KMS-11 (cell line): Measurements from ENCODE around the gene NDUFS6.
"Not testable (repeated sequence)": the region's sequence is repeated elsewhere in the genome, so short reads cannot be mapped to it uniquely, and the experiment has no call there.

Experiments
- H2AFZ ChIP-seq: fragments of 200-600 bp; sonication (generic); 2 replicates; pipeline ENCODE4 v1.6.1; 2016; ENCODE audit warnings: antibody characterized with exemption, mixed run types, low read depth
- H3K27ac ChIP-seq: fragments of 200-600 bp; sonication (generic); 2 replicates; pipeline ENCODE4 v1.6.1; 2016; ENCODE audit warnings: mild to moderate bottlenecking, mixed run types
- H3K27me3 ChIP-seq: fragments of 200-600 bp; sonication (generic); 2 replicates; pipeline ENCODE4 v1.6.1; 2017; ENCODE audit warnings: mild to moderate bottlenecking, low read depth, mixed run types, moderate library complexity; ENCODE audit not compliant: insufficient read depth
- H3K36me3 ChIP-seq: fragments of 200-600 bp; sonication (generic); 2 replicates; pipeline ENCODE4 v1.6.1; 2017; ENCODE audit warnings: mild to moderate bottlenecking, mixed run types; ENCODE audit not compliant: insufficient read depth
- H3K4me1 ChIP-seq: fragments of 200-600 bp; sonication (generic); 2 replicates; pipeline ENCODE4 v1.6.1; 2016; ENCODE audit warnings: mild to moderate bottlenecking, low read depth, mixed run types; ENCODE audit not compliant: poor library complexity, severe bottlenecking
- H3K4me2 ChIP-seq: fragments of 200-600 bp; sonication (generic); 2 replicates; pipeline ENCODE4 v1.7.0; 2016; ENCODE audit warnings: mild to moderate bottlenecking, mixed run types
- H3K4me3 ChIP-seq: fragments of 200-600 bp; sonication (generic); IDR thresholded peaks from 2 replicates; pipeline ENCODE4 v1.6.1; 2017; ENCODE audit warnings: low read depth, low read length, mixed read lengths; ENCODE audit not compliant: insufficient read depth
- H3K79me2 ChIP-seq: fragments of 200-600 bp; sonication (generic); 2 replicates; pipeline ENCODE4 v1.6.1; 2016; ENCODE audit warnings: low read depth, mixed run types; ENCODE audit not compliant: insufficient read depth
- H3K9ac ChIP-seq: fragments of 200-600 bp; sonication (generic); 2 replicates; pipeline ENCODE4 v1.6.1; 2016; ENCODE audit warnings: mild to moderate bottlenecking, mixed run types
- H4K20me1 ChIP-seq: fragments of 200-600 bp; sonication (generic); 2 replicates; pipeline ENCODE4 v1.6.1; 2016; ENCODE audit warnings: mild to moderate bottlenecking, mixed run types; ENCODE audit not compliant: insufficient read depth
- TF ChIP-seq, protein P1 (sequence below): fragments of 200-600 bp; sonication (generic); conservative IDR thresholded peaks from 2 replicates; pipeline ENCODE4 v1.6.1; 2017; ENCODE audit warnings: low read depth, mild to moderate bottlenecking, antibody characterized with exemption, low read length, moderate library complexity, mixed read lengths

The NDUFS6 gene

DNA sequence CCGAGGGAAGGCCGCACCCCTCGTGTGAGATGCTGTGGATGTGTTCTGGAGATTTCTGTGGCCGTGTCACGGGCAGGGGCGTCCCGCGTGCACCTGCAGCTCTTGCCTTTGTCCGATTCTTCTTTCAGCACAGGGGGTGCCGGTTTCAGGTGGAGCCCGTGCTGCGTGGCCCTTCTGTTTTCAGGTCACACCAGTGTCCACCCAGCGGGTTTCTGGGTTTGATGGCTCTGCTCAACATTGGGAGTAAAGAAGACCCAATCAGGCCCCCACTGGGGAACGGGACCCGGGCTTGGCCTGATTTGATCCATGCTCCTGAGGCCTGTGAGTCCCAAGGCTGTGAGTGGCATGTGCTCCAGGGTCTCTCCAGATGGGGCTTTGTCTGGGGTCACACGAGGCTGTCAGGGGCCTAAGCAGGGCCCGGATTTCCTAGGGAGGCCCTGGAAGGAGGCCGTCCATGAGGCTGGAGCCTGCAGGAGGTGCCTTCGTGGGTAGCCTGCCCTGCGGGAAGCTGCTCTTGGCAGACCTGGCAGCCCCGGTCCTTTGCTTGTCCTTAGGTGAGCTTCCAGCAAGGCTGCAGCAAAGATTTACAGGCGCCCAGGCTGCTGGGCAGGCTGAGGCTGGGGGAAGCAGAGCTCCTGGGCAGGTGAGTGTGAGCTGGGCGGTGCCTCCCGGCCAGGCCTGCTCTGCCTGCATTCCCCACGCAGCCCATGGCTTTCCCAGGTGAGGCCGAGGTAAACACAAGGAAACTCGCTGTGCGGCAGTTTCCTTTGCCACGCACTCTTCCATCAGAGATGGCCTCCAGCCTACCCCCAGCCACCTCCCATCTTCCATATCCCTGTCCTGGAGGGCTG lies 14.4 kb upstream of the NDUFS6 start:
- Histone ChIP-seq H3K9ac (no peak overlapping the region), H3K4me1 (peaks cover 29% of the 10 kb centered on the region), H3K27ac (no peak overlapping the region), H3K4me2 (no peak overlapping the region), H3K36me3 (no peaks in the 10 kb centered on the region), H3K79me2 (no peaks in the 10 kb centered on the region), H3K4me3 (no peak overlapping the region), H4K20me1 (no peaks in the 10 kb centered on the region), H2AFZ (no peak overlapping the region), H3K27me3 (no peaks in the 10 kb centered on the region)
- TF ChIP-seq, protein P1, sequence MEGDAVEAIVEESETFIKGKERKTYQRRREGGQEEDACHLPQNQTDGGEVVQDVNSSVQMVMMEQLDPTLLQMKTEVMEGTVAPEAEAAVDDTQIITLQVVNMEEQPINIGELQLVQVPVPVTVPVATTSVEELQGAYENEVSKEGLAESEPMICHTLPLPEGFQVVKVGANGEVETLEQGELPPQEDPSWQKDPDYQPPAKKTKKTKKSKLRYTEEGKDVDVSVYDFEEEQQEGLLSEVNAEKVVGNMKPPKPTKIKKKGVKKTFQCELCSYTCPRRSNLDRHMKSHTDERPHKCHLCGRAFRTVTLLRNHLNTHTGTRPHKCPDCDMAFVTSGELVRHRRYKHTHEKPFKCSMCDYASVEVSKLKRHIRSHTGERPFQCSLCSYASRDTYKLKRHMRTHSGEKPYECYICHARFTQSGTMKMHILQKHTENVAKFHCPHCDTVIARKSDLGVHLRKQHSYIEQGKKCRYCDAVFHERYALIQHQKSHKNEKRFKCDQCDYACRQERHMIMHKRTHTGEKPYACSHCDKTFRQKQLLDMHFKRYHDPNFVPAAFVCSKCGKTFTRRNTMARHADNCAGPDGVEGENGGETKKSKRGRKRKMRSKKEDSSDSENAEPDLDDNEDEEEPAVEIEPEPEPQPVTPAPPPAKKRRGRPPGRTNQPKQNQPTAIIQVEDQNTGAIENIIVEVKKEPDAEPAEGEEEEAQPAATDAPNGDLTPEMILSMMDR: no peak

DNA sequence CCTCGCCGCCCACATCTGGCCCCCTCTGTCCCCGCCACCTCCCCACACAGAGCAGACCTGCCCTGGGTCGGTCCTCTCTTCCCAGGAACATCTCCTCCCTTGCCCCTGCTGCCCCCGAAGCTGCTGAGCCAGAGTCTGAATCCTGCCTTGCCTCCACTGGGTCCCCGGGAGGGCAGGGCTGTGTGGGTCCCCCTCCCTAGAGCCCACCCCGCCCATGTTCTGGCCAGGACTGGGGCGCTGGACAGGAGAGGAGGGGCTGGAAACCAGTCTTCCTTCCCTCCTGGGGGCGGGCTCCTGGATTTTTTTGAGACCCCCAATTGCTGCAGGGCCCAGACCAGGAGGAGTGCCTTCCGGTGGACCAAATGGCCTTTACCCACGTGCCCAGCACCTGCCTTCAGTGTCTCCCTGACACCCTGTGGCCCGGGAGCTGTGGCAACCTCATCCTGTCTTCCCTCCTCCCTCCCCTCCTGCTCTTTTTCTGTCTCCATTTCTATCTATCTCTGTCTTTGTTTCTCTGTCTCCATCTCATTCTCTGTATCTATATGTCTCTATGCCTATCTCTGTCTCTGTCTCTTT lies 13.6 kb upstream of the NDUFS6 start:
- no peaks in the 10 kb centered on the region for H3K36me3 ChIP-seq
- H3K9ac ChIP-seq: no peak overlapping the region
- H3K4me2 ChIP-seq: no peak overlapping the region
- H2AFZ ChIP-seq: no peak overlapping the region
- H3K27ac ChIP-seq: no peak overlapping the region
- peaks cover 36% of the 10 kb centered on the region for H3K4me1 ChIP-seq
- no peaks in the 10 kb centered on the region for H4K20me1 ChIP-seq
- no peaks in the 10 kb centered on the region for H3K27me3 ChIP-seq
- H3K4me3 ChIP-seq: no peak overlapping the region
- TF ChIP-seq, protein P1: no peak
- no peaks in the 10 kb centered on the region for H3K79me2 ChIP-seq

DNA sequence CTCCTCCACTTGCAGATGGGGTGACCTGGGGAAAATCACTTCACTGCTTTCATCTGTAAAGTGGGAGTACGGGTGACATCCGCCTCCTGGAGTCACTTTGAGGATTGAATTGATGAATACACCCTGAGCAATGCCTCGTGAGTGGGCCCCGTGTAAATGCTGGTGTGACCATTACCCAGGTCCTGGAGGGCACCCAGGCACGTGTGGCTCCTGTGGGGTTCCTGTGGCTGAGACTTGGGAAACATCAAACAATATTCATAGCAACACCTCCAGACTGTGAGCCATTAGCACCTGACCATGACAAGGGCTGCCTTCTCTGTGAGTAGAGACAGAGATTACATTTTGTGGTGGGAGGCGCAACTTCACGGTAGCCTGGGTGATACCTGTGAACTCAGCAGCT lies 13.0 kb upstream of the NDUFS6 start:
- TF ChIP-seq, protein P1: no peak

DNA sequence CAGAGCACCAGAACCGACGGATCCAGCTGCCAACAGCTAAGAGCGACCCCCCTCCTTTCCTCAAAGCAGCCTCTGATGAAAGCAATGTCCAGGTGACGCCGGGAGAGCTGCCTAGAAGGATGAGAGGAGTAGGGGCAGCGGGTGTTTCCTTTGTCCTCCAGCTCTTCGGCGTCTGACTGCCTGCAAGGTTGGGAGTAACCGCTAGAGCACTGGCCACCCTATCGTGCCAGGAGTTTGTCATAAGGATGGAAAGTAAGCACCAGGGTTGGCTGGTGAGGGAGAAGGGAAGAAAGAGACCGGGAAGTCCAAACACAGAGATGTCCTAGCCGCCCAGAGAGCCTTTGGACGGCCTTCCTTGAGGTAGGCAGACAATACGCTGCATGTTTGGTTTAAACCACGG lies 12.4 kb upstream of the NDUFS6 start:
- H3K27ac ChIP-seq: no peak overlapping the region
- peaks cover 47% of the 10 kb centered on the region for H3K4me1 ChIP-seq
- no peak overlapping the region for H2AFZ ChIP-seq
- H3K4me3 ChIP-seq: no peak overlapping the region
- TF ChIP-seq, protein P1: no peak
- no peak overlapping the region for H3K4me2 ChIP-seq
- no peaks in the 10 kb centered on the region for H4K20me1 ChIP-seq
- H3K27me3 ChIP-seq: no peaks in the 10 kb centered on the region
- no peak overlapping the region for H3K9ac ChIP-seq
- no peaks in the 10 kb centered on the region for H3K36me3 ChIP-seq
- H3K79me2 ChIP-seq: no peaks in the 10 kb centered on the region

More for the DNA sequence above, 13.0 kb upstream of the NDUFS6 start:
- no peak overlapping the region for H3K4me3 ChIP-seq
- no peak overlapping the region for H3K9ac ChIP-seq
- H3K79me2 ChIP-seq: no peaks in the 10 kb centered on the region
- no peak overlapping the region for H3K4me2 ChIP-seq
- no peak overlapping the region for H3K27ac ChIP-seq
- no peaks in the 10 kb centered on the region for H3K27me3 ChIP-seq
- peaks cover 41% of the 10 kb centered on the region for H3K4me1 ChIP-seq
- no peaks in the 10 kb centered on the region for H3K36me3 ChIP-seq
- no peaks in the 10 kb centered on the region for H4K20me1 ChIP-seq
- no peak overlapping the region for H2AFZ ChIP-seq

DNA sequence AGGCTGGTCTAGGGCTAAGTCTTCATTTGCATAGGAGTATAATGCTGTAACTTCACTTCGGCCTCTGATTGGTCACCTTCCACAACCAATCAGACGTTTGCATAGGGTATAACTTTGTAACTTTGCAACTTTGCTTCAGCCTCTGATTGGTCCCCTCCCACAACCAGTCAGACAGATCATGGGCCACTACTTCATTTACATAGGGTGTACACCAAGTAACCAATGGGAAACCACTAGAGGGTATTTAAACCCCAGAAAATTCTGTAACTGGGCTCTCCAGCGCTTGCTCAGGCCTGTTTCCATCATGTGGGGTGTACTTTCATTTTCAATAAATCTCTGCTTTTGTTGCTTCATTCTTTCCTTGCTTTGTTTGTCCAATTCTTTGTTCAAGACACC lies 11.8 kb upstream of the NDUFS6 start:
- H3K36me3 ChIP-seq, H3K27me3 ChIP-seq, H4K20me1 ChIP-seq, H3K4me3 ChIP-seq, H3K9ac ChIP-seq, H3K4me2 ChIP-seq, H2AFZ ChIP-seq, H3K79me2 ChIP-seq, H3K27ac ChIP-seq: not testable (repeated sequence)
- peaks cover 52% of the 10 kb centered on the region for H3K4me1 ChIP-seq
